ENCODE measurements around the gene RHO.

The RHO gene

GRCh38 chr3:129582799-129583198 is 54.4 kb downstream of the RHO start:
- DNase-seq, result no peak

- DNase-seq, result no peak
Observed at GRCh38 chr3:129583289-129583688, 54.9 kb downstream of the RHO start.

GRCh38 chr3:129584631-129585030 is 56.2 kb downstream of the RHO start:
- DNase-seq, result no peak

Data from suppressor macrophage treated with lipopolysaccharide for 1 hour (primary cell).